GM18873 (cell line): ENCODE results near the gene F13A1.
"Not testable (repeated sequence)": the region's sequence is repeated elsewhere in the genome, so short reads cannot be mapped to it uniquely, and the experiment has no call there.

Experiments
- ATAC-seq: cut with Tn5 transposase; IDR thresholded peaks from one replicate; pipeline ENCODE4 v1.9.1; 2021; ENCODE audit warnings: mild to moderate bottlenecking, moderate library complexity, moderate number of reproducible peaks; ENCODE audit not compliant: unreplicated experiment, low FRiP score

Gene F13A1

GRCh38 chr6:6320901-6321300 lies 439 bp upstream of the F13A1 start:
- ATAC-seq, result no peak

GRCh38 chr6:6317825-6318733 lies 2.4 kb downstream of the F13A1 start:
- ATAC-seq, result no peak

- ATAC-seq, result no peak
Measured at GRCh38 chr6:6317386-6317785, 3.1 kb downstream of the F13A1 start.

GRCh38 chr6:6315660-6316059 lies 4.8 kb downstream of the F13A1 start:
- no peak for ATAC-seq

GRCh38 chr6:6314596-6314995 lies 5.9 kb downstream of the F13A1 start:
- ATAC-seq, result no peak

- ATAC-seq, result no peak
Measured at GRCh38 chr6:6312901-6313441, 7.5 kb downstream of the F13A1 start.

GRCh38 chr6:6305575-6305974 lies 14.9 kb downstream of the F13A1 start:
- no peak for ATAC-seq

- not testable (repeated sequence) for ATAC-seq
Measured at GRCh38 chr6:6300383-6300782, 20.1 kb downstream of the F13A1 start.

GRCh38 chr6:6293317-6293716 lies 27.1 kb downstream of the F13A1 start:
- no peak for ATAC-seq

GRCh38 chr6:6287415-6287814 lies 33.0 kb downstream of the F13A1 start:
- ATAC-seq, result no peak

GRCh38 chr6:6285679-6286078 lies 34.8 kb downstream of the F13A1 start:
- no peak for ATAC-seq

- no peak for ATAC-seq
Measured at GRCh38 chr6:6284221-6284966, 36.1 kb downstream of the F13A1 start.

GRCh38 chr6:6283746-6284145 lies 36.7 kb downstream of the F13A1 start:
- no peak for ATAC-seq

GRCh38 chr6:6282716-6283115 lies 37.7 kb downstream of the F13A1 start:
- no peak for ATAC-seq

GRCh38 chr6:6277413-6277812 lies 43.0 kb downstream of the F13A1 start:
- no peak for ATAC-seq

- ATAC-seq, result no peak
Measured at GRCh38 chr6:6270948-6271535, 49.4 kb downstream of the F13A1 start.

GRCh38 chr6:6260196-6260722 lies 60.2 kb downstream of the F13A1 start:
- no peak for ATAC-seq

- no peak for ATAC-seq
Measured at GRCh38 chr6:6256886-6257285, 63.6 kb downstream of the F13A1 start.

GRCh38 chr6:6256259-6256658 lies 64.2 kb downstream of the F13A1 start:
- no peak for ATAC-seq

GRCh38 chr6:6251555-6252280 lies 68.7 kb downstream of the F13A1 start:
- no peak for ATAC-seq
